T-helper 2 cell (primary cell): ENCODE data around the gene NT5C1B.

Source experiments
- DNase-seq, 5 experiments: peaks; one replicate each; pipeline versions ENCODE4 v3.0.0 to v3.0.0-alpha.2; 2012 to 2022

The NT5C1B gene

GRCh38 chr2:18599509-18600254 is 10.3 kb upstream of the NT5C1B start:
- no peak for DNase-seq

- DNase-seq = no peak
Measured at GRCh38 chr2:18598848-18599484, 9.6 kb upstream of the NT5C1B start.

GRCh38 chr2:18597618-18598017 is 8.2 kb upstream of the NT5C1B start:
- DNase-seq = no peak

GRCh38 chr2:18596993-18597392 is 7.6 kb upstream of the NT5C1B start:
- no peak for DNase-seq

- DNase-seq = no peak
Measured at GRCh38 chr2:18593496-18593895, 4.1 kb upstream of the NT5C1B start.

- no peak for DNase-seq
Measured at GRCh38 chr2:18592372-18592771, 3.0 kb upstream of the NT5C1B start.

GRCh38 chr2:18588802-18589201 is 567 bp downstream of the NT5C1B start:
- DNase-seq = no peak

GRCh38 chr2:18588049-18588448 is 1.3 kb downstream of the NT5C1B start:
- no peak for DNase-seq

GRCh38 chr2:18585526-18585925 is 3.8 kb downstream of the NT5C1B start:
- DNase-seq = no peak

GRCh38 chr2:18584608-18584954 is 4.8 kb downstream of the NT5C1B start:
- DNase-seq = no peak

- DNase-seq = no peak
Measured at GRCh38 chr2:18583905-18584607, 5.3 kb downstream of the NT5C1B start.

- DNase-seq = no peak
Measured at GRCh38 chr2:18580606-18581005, 8.8 kb downstream of the NT5C1B start.

GRCh38 chr2:18578033-18578432 is 11.3 kb downstream of the NT5C1B start:
- DNase-seq = no peak

- DNase-seq = no peak
Measured at GRCh38 chr2:18566145-18566769, 23.1 kb downstream of the NT5C1B start.

- no peak for DNase-seq
Measured at GRCh38 chr2:18560797-18561085, 28.6 kb downstream of the NT5C1B start.

GRCh38 chr2:18560031-18560796 is 29.2 kb downstream of the NT5C1B start, which contains the start of gene RDH14:
Gene RDH14 (minus strand): TSS chr2:18560653. CDS start chr2:18560572, 81 bp downstream.
- peak; percentile 79 to 95 (median 87) for DNase-seq

GRCh38 chr2:18559531-18560030 is 29.8 kb downstream of the NT5C1B start:
- no peak for DNase-seq

- no peak for DNase-seq
Measured at GRCh38 chr2:18558458-18558857, 30.9 kb downstream of the NT5C1B start.

- no peak for DNase-seq
Measured at GRCh38 chr2:18557121-18557520, 32.2 kb downstream of the NT5C1B start.

GRCh38 chr2:18552351-18553077 is 36.9 kb downstream of the NT5C1B start:
- no peak for DNase-seq

- DNase-seq = no peak
Measured at GRCh38 chr2:18551623-18552022, 37.7 kb downstream of the NT5C1B start.

- DNase-seq = no peak
Measured at GRCh38 chr2:18551169-18551568, 38.2 kb downstream of the NT5C1B start.
